T-helper 1 cell treated with Interleukin-12 subunit alpha and Interleukin-12 subunit beta and Interleukin-4 antibody, amounts not matched to agents 30 ng/mL and 1 ng/mL, for 36 hours (primary cell): ENCODE measurements around the gene BLID. TPM values are rescaled to one million over a fixed set of nuclear protein-coding genes. Genes with fewer than 3 reads are reported as not detected.

ENCODE experiments used
- intact Hi-C: fragments of 100-400 bp; cut with micrococcal nuclease; formaldehyde crosslinking; loops from one replicate; pipeline ENCODE4 v1.15.1; 2024
- total RNA-seq: library from RNA; stranded (reverse); gene quantifications from 2 replicates; pipeline ENCODE4 v1.2.3, GENCODE V29; 2022

Gene BLID
- total RNA-seq, 1 donor from 2014 or later, result not detected

GRCh38 chr11:122107045-122107444, 9.0 kb downstream of the BLID start:
- intact Hi-C loops, result no loop called here

GRCh38 chr11:122105044-122105758, 10.8 kb downstream of the BLID start:
- intact Hi-C loops, result no loop called here

GRCh38 chr11:122104341-122104740, 11.7 kb downstream of the BLID start:
- intact Hi-C loops, result no loop called here

GRCh38 chr11:122103726-122104125, 12.3 kb downstream of the BLID start:
- intact Hi-C loops, result no loop called here

GRCh38 chr11:122103321-122103720, 12.7 kb downstream of the BLID start:
- intact Hi-C loops, result no loop called here

- intact Hi-C loops, result no loop called here
Observed at GRCh38 chr11:122102426-122102825, 13.6 kb downstream of the BLID start.

- intact Hi-C loops, result no loop called here
Observed at GRCh38 chr11:122101625-122102291, 14.3 kb downstream of the BLID start.

GRCh38 chr11:122100756-122101080, 15.3 kb downstream of the BLID start:
- intact Hi-C loops, result no loop called here

GRCh38 chr11:122100037-122100755, 15.8 kb downstream of the BLID start:
- intact Hi-C loops, result no loop called here

- intact Hi-C loops, result no loop called here
Observed at GRCh38 chr11:122099374-122100036, 16.5 kb downstream of the BLID start.

GRCh38 chr11:122098261-122098980, 17.6 kb downstream of the BLID start:
- intact Hi-C loops, result no loop called here

- intact Hi-C loops, result no loop called here
Observed at GRCh38 chr11:122097419-122098001, 18.5 kb downstream of the BLID start.

- intact Hi-C loops, result no loop called here
Observed at GRCh38 chr11:122096272-122097112, 19.5 kb downstream of the BLID start.

- intact Hi-C loops, result no loop called here
Observed at GRCh38 chr11:122095681-122096262, 20.2 kb downstream of the BLID start.

- intact Hi-C loops, result no loop called here
Observed at GRCh38 chr11:122094836-122095235, 21.2 kb downstream of the BLID start.

- intact Hi-C loops, result no loop called here
Observed at GRCh38 chr11:122093731-122094275, 22.2 kb downstream of the BLID start.

GRCh38 chr11:122091835-122092234, 24.2 kb downstream of the BLID start:
- intact Hi-C loops, result no loop called here

GRCh38 chr11:122089111-122089510, 26.9 kb downstream of the BLID start:
- intact Hi-C loops, result no loop called here

GRCh38 chr11:122085712-122086111, 30.3 kb downstream of the BLID start:
- intact Hi-C loops, result no loop called here
